NCI-H1436 treated with DMSO at 0.1 percent for 48 hours (cell line): ENCODE results near the gene NFKB2.

Experiments used
- DNase-seq: peaks from one replicate; lab custom pipeline; 2025; lab: John Stamatoyannopoulos, UW

The NFKB2 gene

GRCh38 chr10:102408728-102409603 lies 13.5 kb downstream of the NFKB2 start:
- no peak for DNase-seq

- DNase-seq = no peak
Measured at GRCh38 chr10:102409604-102410428, 14.3 kb downstream of the NFKB2 start.

GRCh38 chr10:102410429-102411073 lies 15.0 kb downstream of the NFKB2 start:
- no peak for DNase-seq

GRCh38 chr10:102411341-102412255 lies 16.1 kb downstream of the NFKB2 start:
- no peak for DNase-seq

GRCh38 chr10:102412293-102412692 lies 16.8 kb downstream of the NFKB2 start:
- no peak for DNase-seq

GRCh38 chr10:102413053-102413705 lies 17.7 kb downstream of the NFKB2 start:
- peak; percentile 76 for DNase-seq

GRCh38 chr10:102413806-102414561 lies 18.5 kb downstream of the NFKB2 start:
- no peak for DNase-seq

GRCh38 chr10:102414749-102415148 lies 19.2 kb downstream of the NFKB2 start:
- DNase-seq = no peak

- DNase-seq = no peak
Measured at GRCh38 chr10:102416283-102416682, 20.8 kb downstream of the NFKB2 start.

GRCh38 chr10:102416695-102417094 lies 21.2 kb downstream of the NFKB2 start:
- no peak for DNase-seq

GRCh38 chr10:102418622-102419268 lies 23.2 kb downstream of the NFKB2 start, which contains the start of gene PSD:
Gene PSD (minus strand): TSS chr10:102418785. CDS start chr10:102417038, 1,747 bp downstream.
- peak; percentile 44 for DNase-seq

GRCh38 chr10:102419269-102420180 lies 24.0 kb downstream of the NFKB2 start:
- DNase-seq = peak; percentile 30

GRCh38 chr10:102420181-102420713 lies 24.7 kb downstream of the NFKB2 start:
- DNase-seq = no peak

- DNase-seq = peak; percentile 91
Measured at GRCh38 chr10:102420714-102421506, 25.4 kb downstream of the NFKB2 start, which contains the start of gene FBXL15. Gene FBXL15 (plus strand): TSS chr10:102420836. CDS start chr10:102421130, 294 bp downstream.

GRCh38 chr10:102421507-102421756 lies 25.9 kb downstream of the NFKB2 start:
- no peak for DNase-seq

GRCh38 chr10:102421757-102422512 lies 26.4 kb downstream of the NFKB2 start:
- no peak for DNase-seq
